ENCODE data around the gene S1PR3. TPM values are rescaled to one million over a fixed set of nuclear protein-coding genes. Genes with fewer than 3 reads are reported as not detected.

S1PR3 gene
- polyA plus RNA-seq, 1 experiment = 33.1 TPM

- no peak for TF ChIP-seq CTCF (IDR thresholded peaks at IDR 0.05; ENCODE audit: low read depth, low read length)
- H3K27me3 ChIP-seq (ENCODE audit: control insufficient read depth, insufficient read depth, low read length) = no peaks in the 10 kb centered on the region
- ChIA-PET POLR2A (no interaction called here), CTCF (no interaction called here)
- H3K4me3 ChIP-seq (ENCODE audit: low read depth, low read length) = no peak overlapping the region
- no peak overlapping the region for H3K27ac ChIP-seq (ENCODE audit: low read depth, low read length)
- DNase-seq (ENCODE audit: low read depth, low spot score) = no peak
- no peaks in the 10 kb centered on the region for H3K9me3 ChIP-seq (ENCODE audit: control insufficient read depth, insufficient read depth, low read length)
These were observed 20.4 kb downstream of the S1PR3 start for GRCh38 chr9:89011683-89012082.

- Histone ChIP-seq H3K4me3 (ENCODE audit: low read depth, low read length) (no peak overlapping the region), H3K9me3 (ENCODE audit: control insufficient read depth, insufficient read depth, low read length) (no peaks in the 10 kb centered on the region), H3K27ac (ENCODE audit: low read depth, low read length) (no peak overlapping the region), H3K27me3 (ENCODE audit: control insufficient read depth, insufficient read depth, low read length) (no peaks in the 10 kb centered on the region)
- ChIA-PET CTCF (no interaction called here), POLR2A (no interaction called here)
- no peak for DNase-seq (ENCODE audit: low read depth, low spot score)
- TF ChIP-seq CTCF (IDR thresholded peaks at IDR 0.05; ENCODE audit: low read depth, low read length) = no peak
These were observed 21.2 kb downstream of the S1PR3 start for GRCh38 chr9:89012294-89013042.

GRCh38 chr9:89013660-89014059 is 22.4 kb downstream of the S1PR3 start:
- ChIA-PET POLR2A (no interaction called here), CTCF (no interaction called here)
- TF ChIP-seq CTCF (IDR thresholded peaks at IDR 0.05; ENCODE audit: low read depth, low read length) = no peak
- Histone ChIP-seq H3K9me3 (ENCODE audit: control insufficient read depth, insufficient read depth, low read length) (no peaks in the 10 kb centered on the region), H3K27ac (ENCODE audit: low read depth, low read length) (no peak overlapping the region), H3K4me3 (ENCODE audit: low read depth, low read length) (no peak overlapping the region), H3K27me3 (ENCODE audit: control insufficient read depth, insufficient read depth, low read length) (no peaks in the 10 kb centered on the region)
- no peak for DNase-seq (ENCODE audit: low read depth, low spot score)

- H3K4me3 ChIP-seq (ENCODE audit: low read depth, low read length) = no peak overlapping the region
- POLR2A ChIA-PET = no interaction called here
- no peak for TF ChIP-seq CTCF (IDR thresholded peaks at IDR 0.05; ENCODE audit: low read depth, low read length)
- H3K9me3 ChIP-seq (ENCODE audit: control insufficient read depth, insufficient read depth, low read length) = no peaks in the 10 kb centered on the region
- no peak for DNase-seq (ENCODE audit: low read depth, low spot score)
- no peaks in the 10 kb centered on the region for H3K27me3 ChIP-seq (ENCODE audit: control insufficient read depth, insufficient read depth, low read length)
- H3K27ac ChIP-seq (ENCODE audit: low read depth, low read length) = no peak overlapping the region
- CTCF ChIA-PET = no interaction called here
These were observed 22.9 kb downstream of the S1PR3 start for GRCh38 chr9:89014153-89014552.

GRCh38 chr9:89015336-89015735 is 24.1 kb downstream of the S1PR3 start:
- Histone ChIP-seq H3K4me3 (ENCODE audit: low read depth, low read length) (no peak overlapping the region), H3K9me3 (ENCODE audit: control insufficient read depth, insufficient read depth, low read length) (no peaks in the 10 kb centered on the region), H3K27me3 (ENCODE audit: control insufficient read depth, insufficient read depth, low read length) (no peaks in the 10 kb centered on the region), H3K27ac (ENCODE audit: low read depth, low read length) (no peak overlapping the region)
- DNase-seq (ENCODE audit: low read depth, low spot score) = no peak
- no peak for TF ChIP-seq CTCF (IDR thresholded peaks at IDR 0.05; ENCODE audit: low read depth, low read length)
- CTCF ChIA-PET = no interaction called here
- POLR2A ChIA-PET = no interaction called here
